8988T (cell line): ENCODE data around the gene WWC2.

ENCODE experiments used
- DNase-seq: peaks from one replicate; pipeline ENCODE4 v3.0.0; 2011

WWC2 gene

GRCh38 chr4:183261953-183262775, 163.1 kb downstream of the WWC2 start:
- DNase-seq: no peak

DNA sequence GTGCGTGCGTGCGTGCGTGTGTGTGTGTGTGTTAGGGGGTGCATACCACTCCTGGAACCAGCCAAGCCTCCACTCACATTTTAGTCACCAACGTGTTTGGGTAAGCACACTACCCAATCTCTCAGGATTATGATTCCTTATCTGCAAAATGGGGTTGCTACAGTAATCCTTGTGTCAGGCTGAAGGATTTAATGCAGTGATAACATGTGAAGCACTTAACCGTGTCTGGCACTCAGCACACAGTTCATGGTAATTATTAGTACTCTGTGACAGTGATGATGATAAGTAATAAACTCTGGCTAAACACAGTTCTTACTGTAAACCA, 163.7 kb downstream of the WWC2 start:
- DNase-seq: no peak

DNA sequence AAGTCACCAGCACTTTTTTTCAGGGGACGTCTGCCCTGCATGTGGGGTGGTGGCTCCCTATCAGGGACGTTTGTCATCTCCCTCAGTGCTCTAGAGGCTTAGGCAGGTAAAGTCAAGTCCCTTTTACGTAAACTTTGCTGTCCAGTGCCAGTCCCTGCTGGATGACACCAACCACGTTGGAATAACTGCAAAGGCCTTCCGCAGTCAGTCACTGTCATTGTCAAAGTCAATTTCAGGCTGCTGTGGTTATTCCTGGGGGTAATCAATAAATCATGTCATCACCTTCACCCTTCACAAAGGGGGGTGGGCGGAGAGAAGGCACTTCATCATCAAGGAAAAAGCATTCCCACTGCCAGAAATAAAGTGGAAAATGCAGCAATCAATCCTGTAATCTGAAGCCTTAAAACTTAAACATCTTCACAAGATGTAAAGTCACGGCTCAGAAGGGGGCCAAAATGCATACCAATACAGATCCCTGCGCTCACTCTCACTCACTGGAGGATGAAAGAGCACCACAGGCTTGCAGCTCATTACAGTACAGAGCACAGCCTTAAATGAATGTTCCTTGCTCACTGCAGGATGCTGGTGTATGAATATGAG, 164.8 kb downstream of the WWC2 start:
- DNase-seq: no peak

DNA sequence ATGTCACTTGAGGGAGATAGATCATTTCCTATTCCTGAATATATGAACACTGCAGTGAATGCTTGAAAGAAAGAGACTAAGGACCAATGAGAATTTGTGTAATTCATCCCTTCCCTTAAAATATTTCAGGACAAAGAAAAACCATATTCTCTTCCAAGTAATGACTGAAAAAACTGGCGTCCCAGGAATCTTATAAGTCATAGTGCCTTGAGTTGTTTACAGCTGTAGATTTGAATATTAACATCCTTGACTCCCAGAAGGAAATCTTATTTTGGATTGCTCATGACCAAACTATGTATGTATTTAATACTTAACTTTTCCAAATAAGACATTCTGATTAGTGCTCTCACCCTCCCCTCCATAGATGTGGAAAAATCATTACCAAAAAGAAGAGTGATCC, 165.6 kb downstream of the WWC2 start:
- DNase-seq: no peak

- no peak for DNase-seq
Measured at GRCh38 chr4:183266371-183266770, 167.3 kb downstream of the WWC2 start.

- no peak for DNase-seq
Measured at GRCh38 chr4:183268556-183268955, 169.5 kb downstream of the WWC2 start.

- no peak for DNase-seq
Measured at GRCh38 chr4:183272384-183272783, 173.3 kb downstream of the WWC2 start.

DNA sequence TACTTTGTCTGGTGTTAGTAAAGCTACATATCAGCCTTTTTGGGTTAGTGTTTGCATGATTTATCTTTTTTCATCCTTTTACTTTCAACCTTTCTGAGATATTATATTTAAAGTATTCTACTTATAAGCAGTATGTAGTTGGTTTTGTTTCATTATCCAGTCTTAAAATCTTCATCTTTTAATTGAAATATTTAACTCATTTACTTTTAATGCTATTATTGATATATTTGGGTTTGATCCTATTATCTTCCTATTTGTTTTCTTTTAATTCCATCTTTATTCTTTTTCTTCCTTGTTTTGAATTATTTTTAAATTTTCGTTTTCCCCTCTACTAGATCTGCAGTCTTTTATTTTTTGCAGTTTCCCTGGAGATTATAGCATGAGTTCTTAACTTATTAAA, 177.0 kb downstream of the WWC2 start:
- no peak for DNase-seq

GRCh38 chr4:183284258-183284785, 185.3 kb downstream of the WWC2 start:
- no peak for DNase-seq

DNA sequence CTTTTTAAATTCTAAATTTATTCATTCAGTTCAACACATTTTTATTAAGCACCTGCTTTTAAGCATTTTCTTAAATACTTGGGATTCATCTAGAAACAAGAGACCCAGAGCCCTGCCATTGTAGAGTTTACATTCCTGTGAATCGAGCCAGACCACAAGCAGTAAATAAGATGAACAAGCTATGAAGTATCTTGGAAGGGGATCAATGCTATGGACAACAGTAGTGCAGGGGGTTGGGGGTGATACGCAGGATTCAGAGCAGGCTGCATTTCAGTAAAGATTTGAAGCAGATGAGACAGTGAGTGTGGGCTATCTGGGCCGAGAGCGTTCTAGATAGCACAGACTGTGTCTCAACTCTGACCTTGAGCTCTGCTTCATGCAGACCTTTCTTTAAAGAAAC, 185.9 kb downstream of the WWC2 start:
- no peak for DNase-seq

DNA sequence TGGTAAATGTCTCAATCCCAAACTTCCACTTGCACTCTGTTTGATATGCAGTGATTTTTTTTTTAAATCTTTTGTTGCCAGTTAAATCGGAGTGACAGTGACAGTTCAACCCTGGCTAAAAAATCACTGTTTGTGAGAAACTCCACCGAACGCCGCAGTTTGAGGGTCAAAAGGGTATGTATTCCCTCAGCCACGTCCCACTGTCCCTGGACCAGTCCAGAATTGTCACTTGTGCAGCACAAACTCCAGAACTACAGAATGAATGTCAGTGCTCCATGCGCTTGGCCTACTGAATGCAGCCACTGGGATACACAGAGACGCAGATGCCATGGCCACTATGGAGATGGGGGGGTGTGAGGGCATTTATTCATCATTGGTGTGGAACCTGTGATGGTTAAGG, 186.8 kb downstream of the WWC2 start:
- no peak for DNase-seq

DNA sequence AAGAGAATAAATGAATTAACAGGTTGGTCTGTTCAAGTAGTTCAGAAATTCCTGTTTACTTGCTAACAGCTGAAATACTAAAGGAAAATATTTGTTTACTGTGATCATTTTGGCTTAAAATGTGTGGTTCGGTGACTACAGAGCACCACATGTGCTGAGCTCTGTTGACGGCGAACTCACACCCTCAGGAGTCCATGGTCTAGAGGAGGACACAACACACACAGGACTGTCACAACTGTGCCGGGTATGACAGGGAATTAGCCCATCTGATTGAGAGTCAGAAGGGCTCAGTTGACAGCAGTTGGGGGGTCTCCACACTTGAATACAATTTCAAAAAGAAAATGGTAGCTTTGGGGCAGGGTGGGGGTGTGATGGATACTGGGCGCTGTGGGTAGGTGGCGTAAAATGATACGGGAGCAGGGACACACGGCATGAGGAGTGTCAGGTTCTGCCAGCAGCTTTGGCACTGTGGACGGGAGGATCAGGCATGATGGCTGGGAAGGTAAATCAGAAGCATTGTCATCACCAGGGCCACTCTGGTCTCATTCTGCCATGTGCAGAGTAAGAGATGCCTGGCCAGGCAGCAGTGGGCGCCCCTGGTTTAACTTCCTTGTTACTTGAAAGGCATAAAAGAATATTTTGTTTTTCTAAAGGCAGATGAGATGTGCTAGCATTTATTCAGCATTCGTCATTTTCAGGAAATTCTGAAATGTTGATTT, 187.7 kb downstream of the WWC2 start:
- no peak for DNase-seq

DNA sequence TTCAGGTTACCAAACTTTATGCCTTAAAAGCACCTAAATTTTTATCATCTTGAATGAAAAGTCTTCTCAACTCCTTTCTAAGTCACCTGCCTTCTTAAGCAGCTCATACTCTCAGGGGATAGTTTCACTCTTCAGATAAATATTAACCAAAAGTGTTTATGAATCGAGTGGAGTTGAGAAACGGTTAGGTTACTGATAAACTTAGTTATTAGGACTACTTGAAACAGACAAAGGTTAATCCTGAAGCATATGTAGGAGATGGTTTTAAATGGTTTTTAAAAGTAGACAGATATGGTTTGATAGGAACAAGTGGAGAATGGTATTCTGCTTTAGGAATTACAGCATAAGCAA, 188.2 kb downstream of the WWC2 start:
- no peak for DNase-seq

DNA sequence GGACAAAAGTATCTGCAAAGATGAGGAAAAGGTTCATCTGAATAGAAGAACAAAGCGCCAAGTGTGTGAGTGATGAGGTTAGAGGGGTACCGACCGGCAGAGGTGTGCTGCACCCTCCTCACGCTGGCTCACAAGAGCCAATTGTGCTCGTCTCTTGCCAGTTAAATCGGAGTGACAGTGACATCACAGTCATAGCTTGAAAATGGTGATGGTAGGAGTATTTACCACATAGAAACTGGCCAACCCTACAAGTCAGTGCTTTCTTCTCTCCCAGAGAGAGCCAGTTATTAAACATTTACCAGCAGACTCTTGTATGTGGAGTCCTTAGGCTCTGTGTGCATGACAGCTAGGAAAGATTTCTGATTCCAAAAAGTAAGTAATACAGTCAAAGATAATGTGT, 188.6 kb downstream of the WWC2 start:
- no peak for DNase-seq

DNA sequence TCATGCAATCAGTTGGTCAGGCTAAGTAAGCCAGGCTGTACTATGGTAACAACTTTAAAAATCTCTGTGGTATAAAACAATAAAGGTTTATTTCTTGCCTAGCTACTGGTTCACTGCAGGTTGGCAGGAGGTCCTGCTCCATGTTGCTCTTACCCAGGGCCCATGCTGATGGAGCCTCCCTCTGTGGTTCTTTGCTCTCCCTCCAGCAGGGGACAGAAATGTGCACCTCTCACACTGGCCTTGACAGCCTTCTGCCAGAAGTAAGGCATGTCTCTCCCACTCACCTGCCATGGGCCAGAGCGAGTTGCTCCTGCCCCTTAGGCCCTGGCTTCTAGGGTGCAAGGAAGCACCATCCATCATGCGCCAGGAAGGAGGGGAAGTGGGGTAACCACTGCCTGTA, 189.9 kb downstream of the WWC2 start:
- DNase-seq: no peak

- no peak for DNase-seq
Measured at GRCh38 chr4:183289688-183290087, 190.6 kb downstream of the WWC2 start.

DNA sequence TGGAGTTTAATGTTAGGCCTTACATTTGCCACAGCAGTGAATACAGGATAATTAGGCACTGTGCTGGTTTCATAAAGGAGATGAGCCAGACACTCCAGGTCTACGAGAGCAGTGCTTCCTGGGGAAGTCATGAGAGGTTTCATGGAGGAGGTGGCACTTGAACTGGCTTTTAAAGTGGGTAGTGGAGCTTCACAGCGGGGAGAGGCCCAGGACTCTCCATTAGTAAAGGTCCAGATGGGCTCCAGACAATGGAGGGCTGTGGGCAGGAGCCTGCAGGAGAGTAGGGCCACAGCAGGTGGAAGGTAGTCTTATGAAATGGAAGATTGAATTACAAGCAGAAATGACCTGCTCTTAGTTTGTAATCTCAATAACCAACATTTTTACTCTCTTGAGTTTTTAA, 192.0 kb downstream of the WWC2 start:
- DNase-seq: no peak

DNA sequence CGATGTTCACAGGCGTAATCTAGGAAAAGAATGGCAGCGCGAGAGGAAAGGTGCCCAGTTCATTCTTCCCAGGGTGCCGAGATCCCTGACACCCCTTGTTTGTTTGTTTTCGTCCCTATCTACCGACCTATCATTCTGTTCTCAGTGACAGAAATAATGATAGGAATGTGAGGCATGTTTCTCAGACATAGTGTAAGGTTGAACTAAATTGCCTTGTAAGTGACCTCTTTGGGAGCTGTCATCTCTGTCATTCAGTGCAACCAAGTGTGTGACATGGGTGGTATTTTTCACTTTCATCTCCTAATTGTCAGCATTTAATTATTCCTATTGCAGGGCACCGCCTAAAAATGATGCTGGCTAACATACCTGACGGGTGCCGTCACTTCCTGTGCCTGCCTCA, 196.7 kb downstream of the WWC2 start:
- DNase-seq: no peak

- no peak for DNase-seq
Measured at GRCh38 chr4:183297675-183298074, 198.6 kb downstream of the WWC2 start.

DNA sequence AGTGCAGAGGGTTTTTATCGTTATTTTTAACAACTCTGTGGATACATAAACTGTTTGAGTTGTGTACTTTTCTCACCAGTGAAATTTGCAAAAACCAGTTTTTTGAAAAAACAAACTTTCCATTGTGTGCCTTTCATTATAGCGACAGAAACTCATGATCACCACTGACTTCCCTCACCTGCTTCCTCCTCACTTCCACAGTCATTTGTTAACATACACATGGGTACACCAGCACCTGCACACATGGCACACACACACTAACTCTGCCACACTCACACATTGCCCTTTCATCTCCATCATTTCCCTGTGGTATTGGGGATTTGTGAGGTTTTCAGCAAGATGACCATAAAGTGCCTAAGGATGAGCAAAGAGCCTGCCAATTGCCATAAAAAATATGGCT, 200.4 kb downstream of the WWC2 start:
- no peak for DNase-seq

GRCh38 chr4:183300070-183300469, 201.0 kb downstream of the WWC2 start:
- DNase-seq: no peak

DNA sequence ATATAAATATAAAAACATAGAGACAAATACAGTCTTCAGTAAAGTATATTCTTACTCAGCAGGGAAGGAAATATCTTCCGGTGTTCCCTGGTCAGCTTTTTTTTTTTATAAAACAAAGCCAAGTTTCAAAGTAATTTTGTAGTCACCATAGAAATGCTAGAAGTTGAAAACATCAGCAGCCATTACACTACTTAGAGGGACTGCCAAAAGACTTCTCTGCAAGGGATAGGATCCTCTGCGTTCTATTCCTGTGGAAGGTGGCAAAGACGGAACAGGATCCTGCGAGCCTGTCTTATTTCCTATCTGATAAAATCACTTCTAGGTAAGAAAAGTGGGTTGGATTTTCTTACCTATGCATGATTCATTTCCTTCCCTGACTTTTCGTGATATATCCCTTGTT, 201.6 kb downstream of the WWC2 start:
- no peak for DNase-seq

- DNase-seq: no peak
Measured at GRCh38 chr4:183303301-183303700, 204.2 kb downstream of the WWC2 start.

DNA sequence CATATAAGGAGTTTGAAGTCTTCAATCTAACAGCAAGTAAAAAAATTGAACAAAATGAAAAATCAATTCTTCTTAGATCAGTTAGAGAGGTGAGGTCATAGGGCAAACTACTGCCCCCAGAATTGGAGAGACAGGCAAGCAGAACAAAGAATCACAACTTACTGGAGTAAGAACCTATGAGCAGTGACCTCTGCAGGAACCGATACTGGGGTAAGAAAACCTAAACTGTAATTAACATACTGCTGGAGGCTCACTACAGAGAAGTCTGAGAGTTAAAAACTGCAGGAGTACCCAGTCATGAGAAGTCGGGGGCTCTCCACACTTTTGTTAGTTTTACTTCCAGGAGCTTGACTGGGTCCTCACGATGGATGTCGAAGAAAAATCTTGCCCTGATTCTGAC, 205.0 kb downstream of the WWC2 start:
- DNase-seq: no peak
